Body of pancreas (tissue), 4 donors: ENCODE measurements around the gene HSPG2. TPM values are rescaled to one million over a fixed set of nuclear protein-coding genes. Genes with fewer than 3 reads are reported as not detected.

Experiments used
- ATAC-seq: fragments of 150-250 bp; one replicate; pipeline ENCODE4 v1.9.1; 2016
- DNase-seq, 4 donors: peaks; one replicate each; pipeline ENCODE4 v3.0.0-alpha.2; 2019
- H3K27ac ChIP-seq, 4 donors: fragments of 200-600 bp; sonication (generic); 1 replicate in 3 of 4; 2 replicates in 1 of 4; pipeline versions ENCODE4 v1.5.1 to v1.6.1; 2016 to 2019; ENCODE audit warnings: mild to moderate bottlenecking in 1 of 4, mixed read lengths in 1 of 4, moderate library complexity in 1 of 4
- H3K27me3 ChIP-seq, 2 donors: fragments of 200-600 bp; sonication (generic); one replicate each; pipeline ENCODE4 v1.6.0; 2016; ENCODE audit warnings: mild to moderate bottlenecking in 1 of 2
- H3K36me3 ChIP-seq, 2 donors: fragments of 200-600 bp; sonication (generic); replicated peaks in 1 of 2; 2 replicates each; pipeline ENCODE4 v1.5.1; 2016; ENCODE audit warnings: low read depth in 2 of 2; ENCODE audit not compliant: insufficient read depth in 1 of 2
- H3K4me1 ChIP-seq: fragments of 200-600 bp; sonication (generic); one replicate; pipeline ENCODE4 v1.6.0; 2016
- H3K4me3 ChIP-seq, 2 donors: fragments of 200-600 bp; sonication (generic); 1 replicate in 1 of 2; 2 replicates in 1 of 2; pipeline ENCODE4 v1.5.1; 2016 to 2019
- H3K9me3 ChIP-seq, 3 donors: fragments of 200-600 bp; sonication (generic); 1 replicate in 2 of 3; 2 replicates in 1 of 3; pipeline ENCODE4 v1.5.1; 2016
- CTCF ChIP-seq, 7 experiments: fragments of 450-650 bp in 4 of 7; fragments of 200-600 bp in 3 of 7; sonication (generic) in 3 of 7; IDR thresholded peaks; one replicate each; pipeline ENCODE4 v1.5.1; 2016 to 2019; ENCODE audit warnings: antibody characterized with exemption in 7 of 7
- POLR2A ChIP-seq, 3 donors: fragments of 450-650 bp; IDR thresholded peaks; one replicate each; pipeline ENCODE4 v1.6.1; 2016; ENCODE audit warnings: antibody characterized with exemption in 3 of 3, mild to moderate bottlenecking in 2 of 3
- WGBS, 2 donors: methylation state at CpG; one replicate each; pipeline ENCODE4 v1.1.5; 2017; 5-methylcytosine and 5-hydroxymethylcytosine counted together
- intact Hi-C: fragments of 100-400 bp; cut with DNase I; formaldehyde crosslinking; loops from one replicate; pipeline ENCODE4 v1.15.1; 2023
- total RNA-seq, 2 donors: library from RNA; depleted of rRNA; stranded (reverse); fragments of >200 nt; gene quantifications; one replicate each; pipeline ENCODE4 v1.1.0, GENCODE V29; 2016

The HSPG2 gene
- total RNA-seq, 2 donors from 2014 or later: 87.7 to 179 TPM

GRCh38 chr1:21896026-21896425, 41.1 kb downstream of the HSPG2 start:
- peak overlapping the region in 3 of 4 donors; percentile 52 to 72 (median 65) for H3K27ac ChIP-seq
- intact Hi-C loops: no loop called here

GRCh38 chr1:21894034-21894881, 42.9 kb downstream of the HSPG2 start:
- Histone ChIP-seq H3K4me3 (no peak overlapping the region), H3K27me3 (no peaks in the 10 kb centered on the region), H3K27ac (no peak overlapping the region), H3K4me1 (peaks cover 14% of the 10 kb centered on the region), H3K9me3 (no peaks in the 10 kb centered on the region), H3K36me3 (peaks cover 0 to 3% of the 10 kb centered on the region in 2 donors)
- intact Hi-C loops: no loop called here
- TF ChIP-seq CTCF (IDR thresholded peaks at IDR 0.05) (no peak), POLR2A (IDR thresholded peaks at IDR 0.05) (no peak)
- ATAC-seq (no peak), DNase-seq (peak in 1 of 4 donors; percentile 26)
- WGBS, 2 donors: 67 to 80% methylated on average over 6 to 8 of the region's 11 CpGs

More at GRCh38 chr1:21896026-21896425, 41.1 kb downstream of the HSPG2 start:
- DNase-seq: no peak
- ATAC-seq: no peak
- no peaks in the 10 kb centered on the region for H3K9me3 ChIP-seq
- H3K4me1 ChIP-seq: peaks cover 14% of the 10 kb centered on the region
- 89% methylated on average over 6 to 8 of the region's 8 CpGs for WGBS, 2 donors
- peaks cover 0 to 3% of the 10 kb centered on the region in 2 donors for H3K36me3 ChIP-seq
- no peaks in the 10 kb centered on the region for H3K27me3 ChIP-seq
- TF ChIP-seq CTCF (IDR thresholded peaks at IDR 0.05) (no peak), POLR2A (IDR thresholded peaks at IDR 0.05) (no peak)
- H3K4me3 ChIP-seq: no peak overlapping the region

- Histone ChIP-seq H3K36me3 (peaks cover 0 to 3% of the 10 kb centered on the region in 2 donors), H3K27ac (no peak overlapping the region)
Observed at GRCh38 chr1:21893046-21893805, 43.9 kb downstream of the HSPG2 start.

More at GRCh38 chr1:21893046-21893805, 43.9 kb downstream of the HSPG2 start:
- intact Hi-C loops: no loop called here
- ATAC-seq (no peak), DNase-seq (no peak)
- Histone ChIP-seq H3K4me1 (peaks cover 14% of the 10 kb centered on the region), H3K27me3 (no peaks in the 10 kb centered on the region), H3K9me3 (no peaks in the 10 kb centered on the region), H3K4me3 (no peak overlapping the region)
- WGBS, 2 donors: 83 to 93% methylated on average over 8 to 13 of the region's 14 CpGs
- TF ChIP-seq CTCF (IDR thresholded peaks at IDR 0.05) (no peak), POLR2A (IDR thresholded peaks at IDR 0.05) (no peak)
